DMS 273 (cell line): Measurements from ENCODE around the gene GNAQ.
A peak's percentile ranks its signal among the peaks of the same experiment; 100 is the strongest.

ENCODE experiments used
- DNase-seq: peaks from one replicate; lab custom pipeline; 2025; ENCODE audit not compliant: unreplicated experiment; lab: John Stamatoyannopoulos, UW

Gene GNAQ

GRCh38 chr9:78031893-78032729 is 500 bp upstream of the GNAQ start:
- peak; percentile 95 for DNase-seq

- DNase-seq = peak; percentile 80
Measured at GRCh38 chr9:78030553-78031443, 813 bp downstream of the GNAQ start.

GRCh38 chr9:78030296-78030552 is 1.4 kb downstream of the GNAQ start:
- DNase-seq = peak; percentile 51

- peak; percentile 19 for DNase-seq
Measured at GRCh38 chr9:78029551-78030295, 1.9 kb downstream of the GNAQ start.

- no peak for DNase-seq
Measured at GRCh38 chr9:78028926-78029325, 2.7 kb downstream of the GNAQ start.

- DNase-seq = no peak
Measured at GRCh38 chr9:78026947-78027346, 4.7 kb downstream of the GNAQ start.

- no peak for DNase-seq
Measured at GRCh38 chr9:78026416-78026815, 5.2 kb downstream of the GNAQ start.

GRCh38 chr9:78025186-78025585 is 6.4 kb downstream of the GNAQ start:
- no peak for DNase-seq

GRCh38 chr9:78023003-78023741 is 8.4 kb downstream of the GNAQ start:
- DNase-seq = no peak

- DNase-seq = peak; percentile 7
Measured at GRCh38 chr9:78021697-78022096, 9.9 kb downstream of the GNAQ start.

GRCh38 chr9:78017190-78017693 is 14.4 kb downstream of the GNAQ start:
- no peak for DNase-seq

- DNase-seq = no peak
Measured at GRCh38 chr9:78015241-78015640, 16.4 kb downstream of the GNAQ start.

GRCh38 chr9:78014776-78015175 is 16.8 kb downstream of the GNAQ start:
- DNase-seq = no peak

GRCh38 chr9:78013934-78014333 is 17.7 kb downstream of the GNAQ start:
- DNase-seq = no peak

GRCh38 chr9:78011049-78011448 is 20.6 kb downstream of the GNAQ start:
- no peak for DNase-seq

- DNase-seq = no peak
Measured at GRCh38 chr9:78010445-78010844, 21.2 kb downstream of the GNAQ start.

- peak; percentile 23 for DNase-seq
Measured at GRCh38 chr9:78009186-78009585, 22.4 kb downstream of the GNAQ start.

- DNase-seq = no peak
Measured at GRCh38 chr9:78006734-78007133, 24.9 kb downstream of the GNAQ start.

GRCh38 chr9:78005231-78006002 is 26.2 kb downstream of the GNAQ start:
- DNase-seq = no peak
